T-helper 2 cell treated with Interferon-gamma antibody and Interleukin-4, amounts not matched to agents 100 ng/mL and 5 ng/mL, for 36 hours (primary cell): Measurements from ENCODE around the gene PKNOX2. TPM values are rescaled to one million over a fixed set of nuclear protein-coding genes. Genes with fewer than 3 reads are reported as not detected.

ENCODE experiments used
- intact Hi-C: fragments of 100-400 bp; cut with micrococcal nuclease; formaldehyde crosslinking; loops from one replicate; pipeline ENCODE4 v1.15.1; 2023
- total RNA-seq: library from RNA; stranded (reverse); gene quantifications from 2 replicates; pipeline ENCODE4 v1.2.3, GENCODE V29; 2022

Gene PKNOX2
- total RNA-seq, 1 donor from 2014 or later: not detected

DNA sequence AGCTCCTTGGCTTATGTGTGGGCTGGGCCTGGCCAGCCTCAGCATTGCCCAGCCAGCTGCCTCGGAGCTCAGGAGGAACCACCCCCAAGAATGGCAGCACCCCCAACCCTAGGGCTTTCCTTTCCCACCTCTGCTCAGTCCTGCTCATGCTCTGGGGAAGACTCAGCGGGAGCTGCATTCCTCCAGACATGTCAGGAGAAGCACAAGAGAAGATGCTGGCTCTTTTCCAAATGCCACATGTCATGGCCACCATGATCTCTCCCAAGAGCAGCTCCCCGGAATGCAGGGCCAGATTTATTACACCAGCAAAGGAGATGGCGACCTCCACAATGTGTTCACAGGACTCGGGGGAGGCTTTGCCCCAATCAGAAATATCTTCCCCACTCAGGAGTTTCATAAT is 143.7 kb downstream of the PKNOX2 start:
- intact Hi-C loops: no loop called here

DNA sequence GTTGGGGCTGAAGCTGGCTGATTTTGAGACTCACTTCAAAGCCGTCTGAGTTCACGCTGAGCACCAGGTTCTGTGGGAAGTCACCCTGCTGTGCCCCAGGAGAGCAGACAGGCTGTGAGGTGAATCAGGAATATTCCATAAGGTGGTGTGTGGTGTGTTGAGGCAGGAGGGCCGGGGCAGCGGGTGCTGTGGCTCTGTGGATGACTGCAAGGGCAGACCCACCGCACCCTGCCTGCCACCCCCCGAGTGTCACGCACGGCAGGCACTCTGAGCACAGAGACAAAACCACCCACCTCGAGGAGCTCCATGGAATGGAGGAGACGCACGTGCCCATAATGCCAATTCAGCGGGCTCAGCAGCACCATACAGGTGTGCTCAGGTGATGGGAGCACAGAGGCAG is 147.8 kb downstream of the PKNOX2 start:
- intact Hi-C loops: no loop called here

DNA sequence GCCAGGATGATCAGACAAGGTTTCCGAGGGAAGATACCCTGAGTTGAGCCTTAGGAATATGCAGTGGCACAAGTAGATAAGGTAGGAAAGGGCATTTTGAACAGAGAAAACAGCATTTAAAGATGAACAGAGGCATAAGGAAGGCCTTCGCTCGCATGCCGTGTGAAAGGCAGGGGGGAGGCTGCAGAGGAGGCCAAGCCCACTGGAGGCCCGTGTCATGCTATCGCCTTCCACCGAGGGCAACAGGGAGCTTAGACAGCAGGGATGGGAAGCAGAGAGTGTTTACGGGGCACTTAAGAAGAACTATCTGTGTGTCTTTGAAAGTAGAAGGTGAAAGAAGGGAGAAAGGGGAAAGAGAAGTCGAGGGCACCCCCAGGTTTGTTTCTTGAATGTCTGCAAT is 148.3 kb downstream of the PKNOX2 start:
- intact Hi-C loops: no loop called here

DNA sequence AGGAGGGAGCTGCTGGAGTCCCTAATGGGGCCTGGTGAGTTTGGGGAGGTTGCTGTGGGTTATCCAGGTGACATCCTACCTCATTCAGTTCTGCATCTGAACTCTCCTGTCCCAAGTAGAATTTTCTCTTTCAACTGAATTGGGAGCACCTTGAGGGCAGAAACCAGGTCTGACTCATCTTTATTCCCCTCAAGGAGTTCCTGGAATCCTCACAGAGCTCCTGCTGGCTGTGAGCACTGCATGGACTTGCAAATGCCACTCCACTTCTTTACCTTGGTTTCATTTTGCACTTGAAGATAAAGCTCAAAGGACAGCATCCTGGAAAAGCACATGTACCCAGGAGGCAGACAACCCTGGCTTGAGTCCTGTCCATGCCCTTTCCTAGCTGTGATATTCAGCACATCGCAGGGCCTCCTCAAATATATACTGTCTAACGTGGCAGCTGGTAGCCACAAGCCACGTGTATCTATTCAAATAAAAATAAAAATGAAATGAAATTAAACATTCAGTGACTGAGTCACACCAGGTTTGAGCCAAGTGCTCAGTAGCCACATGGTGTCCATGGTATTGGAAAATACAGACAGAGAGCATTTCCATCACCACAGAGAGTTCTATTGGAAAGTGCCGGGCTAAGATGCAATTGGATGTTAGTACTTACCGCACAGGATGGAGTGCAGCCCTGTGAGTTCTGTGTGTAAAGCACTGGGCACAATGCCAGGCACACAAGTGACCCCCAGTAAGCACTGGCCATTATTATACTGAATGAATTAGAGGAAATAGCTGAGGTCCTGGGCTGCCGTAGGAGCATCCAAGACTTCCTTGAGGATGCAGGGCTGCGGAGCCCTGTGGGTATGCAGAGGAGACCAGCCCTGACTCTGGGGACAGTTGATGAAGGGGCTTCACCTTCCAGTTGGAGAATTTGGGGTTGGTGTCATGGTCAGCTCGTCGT is 149.0 kb downstream of the PKNOX2 start:
- intact Hi-C loops: no loop called here

DNA sequence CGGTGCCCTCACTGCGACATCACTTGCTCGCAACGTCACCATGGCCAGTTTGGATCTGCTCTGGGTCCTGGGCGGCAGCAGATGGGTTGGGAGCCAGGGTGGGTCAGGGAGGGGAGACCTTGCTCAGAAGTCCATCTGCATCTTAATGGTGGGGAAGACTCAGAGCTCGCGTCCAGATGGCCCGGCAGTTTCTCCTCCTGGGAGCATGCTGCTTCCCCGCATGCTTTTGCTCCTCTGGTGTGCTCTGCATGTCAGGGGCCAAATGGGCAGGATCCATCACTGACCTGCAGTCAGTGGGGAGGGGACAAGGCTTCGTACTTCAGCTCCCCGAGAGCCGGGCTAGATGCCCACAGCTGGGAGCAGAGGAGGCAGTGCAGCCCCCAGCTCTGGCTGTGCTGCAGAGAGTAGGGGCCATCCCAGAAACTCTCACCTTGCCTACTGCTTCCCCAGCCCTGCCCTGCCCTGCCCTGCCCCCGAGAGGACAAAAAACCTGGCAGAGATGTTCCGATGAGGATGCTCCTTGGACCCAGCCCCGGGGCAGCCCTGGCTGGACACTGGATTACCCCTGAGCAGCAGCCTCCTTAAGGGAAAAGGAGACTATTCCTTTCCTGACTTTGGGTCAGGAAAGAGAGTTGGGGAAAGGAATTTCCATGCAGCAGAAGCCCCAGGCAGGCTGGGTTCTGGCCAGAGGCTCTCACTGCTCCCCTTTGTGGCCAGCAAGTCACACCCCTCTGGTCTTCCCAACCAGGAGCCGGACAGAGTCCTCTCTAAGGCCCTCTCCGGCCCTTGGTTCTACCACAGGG is 149.9 kb downstream of the PKNOX2 start:
- intact Hi-C loops: no loop called here

DNA sequence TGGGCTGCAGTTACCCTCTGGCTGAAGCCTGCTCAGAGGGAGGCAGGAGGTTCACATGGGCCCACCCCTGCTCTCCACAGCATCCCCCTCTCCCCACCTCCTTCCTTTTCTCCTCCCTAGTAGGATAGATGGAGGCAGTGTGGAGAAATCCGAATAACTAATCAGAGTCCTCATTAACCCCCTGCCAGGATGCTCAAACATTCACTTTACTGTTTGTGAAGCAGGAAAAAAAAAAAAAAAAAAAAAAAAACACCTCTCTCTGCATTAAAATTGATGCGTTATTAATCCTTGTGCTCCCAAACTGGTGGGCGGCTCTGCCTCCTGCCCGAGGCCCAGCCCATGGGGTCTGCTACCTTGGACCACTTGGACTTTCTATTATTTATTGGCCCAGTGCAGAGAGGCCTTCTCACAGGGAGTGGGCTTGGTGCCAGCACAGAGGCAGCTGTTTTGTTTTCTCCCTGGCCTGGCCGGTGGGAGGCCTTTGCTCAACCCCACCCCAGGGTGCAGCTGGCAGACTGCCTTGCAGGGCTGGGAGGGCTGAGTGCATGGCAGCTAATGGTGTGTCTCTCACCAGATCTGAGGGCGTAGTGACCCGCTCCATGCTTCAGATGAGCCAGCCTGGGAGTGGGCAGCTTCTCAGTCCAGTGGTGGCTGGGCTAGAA is 150.7 kb downstream of the PKNOX2 start:
- intact Hi-C loops: no loop called here

DNA sequence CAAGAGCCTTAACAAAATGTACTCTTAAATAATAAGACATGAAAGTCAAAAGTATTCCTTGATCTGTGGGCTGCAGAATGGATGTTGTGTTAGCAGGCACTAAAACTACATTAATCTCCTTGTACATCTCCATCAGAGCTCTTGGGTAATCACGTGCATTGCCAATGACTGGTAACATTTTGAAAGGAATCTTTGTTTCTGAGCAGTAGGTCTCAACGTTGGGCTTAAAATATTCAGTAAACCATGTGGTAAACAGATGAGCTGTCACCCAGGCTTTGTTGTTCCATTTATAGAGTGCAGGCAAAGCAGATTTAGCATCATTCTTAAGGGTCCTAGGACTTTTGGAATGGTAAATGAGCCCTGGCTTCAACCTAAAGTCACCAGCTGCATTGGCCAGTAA is 152.9 kb downstream of the PKNOX2 start:
- intact Hi-C loops: no loop called here

DNA sequence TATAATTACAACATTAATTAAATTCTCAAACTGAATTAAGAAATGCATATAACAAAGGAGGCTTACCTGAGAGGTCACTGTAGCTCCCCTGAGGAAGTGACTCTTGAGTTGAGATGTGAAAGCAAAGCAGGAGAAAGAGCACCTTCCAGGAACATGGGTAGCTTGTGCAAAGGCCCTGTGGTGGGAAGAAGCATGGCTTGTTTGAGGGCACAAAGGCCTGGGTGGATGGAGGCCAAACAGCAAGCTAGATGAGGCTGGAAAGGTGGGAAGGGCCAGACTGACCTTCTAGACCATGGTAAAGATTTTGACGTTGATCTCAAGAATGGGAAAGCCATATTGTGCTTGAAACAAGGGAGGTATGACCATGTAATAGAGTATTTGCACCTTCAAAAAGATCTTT is 155.1 kb downstream of the PKNOX2 start:
- intact Hi-C loops: no loop called here

DNA sequence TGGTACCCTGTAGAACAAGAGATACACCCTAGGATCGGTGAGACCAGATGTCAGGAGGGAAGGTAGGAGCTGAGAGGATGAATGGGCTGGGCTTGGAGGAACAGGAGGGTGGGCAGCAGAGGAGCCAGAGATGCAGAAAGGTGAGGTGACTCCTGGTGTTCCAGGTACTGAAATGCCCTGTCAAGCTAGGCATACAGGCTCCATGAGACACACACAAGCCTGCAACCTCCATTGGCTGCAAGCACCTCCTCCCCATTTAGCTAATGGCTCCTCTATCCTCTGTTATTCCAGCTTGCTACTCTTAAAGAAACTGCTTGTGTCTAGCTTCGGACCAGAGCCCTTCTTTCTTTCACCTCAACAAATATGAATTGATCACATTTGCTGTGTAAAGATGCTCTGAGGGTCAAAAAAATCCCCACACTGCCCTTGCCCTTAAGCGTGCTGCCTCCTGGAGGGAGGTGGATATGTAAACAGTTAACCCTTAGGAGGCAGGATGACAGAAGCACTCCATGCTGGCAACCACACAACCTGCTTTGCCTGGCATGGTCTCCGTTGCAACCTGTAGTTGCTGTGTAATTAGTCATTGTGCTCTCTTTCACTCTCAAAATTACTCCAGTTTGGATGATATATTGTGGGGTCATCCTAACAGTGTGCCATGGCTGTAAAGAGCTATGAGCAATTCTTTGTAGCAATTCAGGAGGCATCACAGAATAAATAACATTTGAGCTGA is 156.0 kb downstream of the PKNOX2 start:
- intact Hi-C loops: no loop called here

DNA sequence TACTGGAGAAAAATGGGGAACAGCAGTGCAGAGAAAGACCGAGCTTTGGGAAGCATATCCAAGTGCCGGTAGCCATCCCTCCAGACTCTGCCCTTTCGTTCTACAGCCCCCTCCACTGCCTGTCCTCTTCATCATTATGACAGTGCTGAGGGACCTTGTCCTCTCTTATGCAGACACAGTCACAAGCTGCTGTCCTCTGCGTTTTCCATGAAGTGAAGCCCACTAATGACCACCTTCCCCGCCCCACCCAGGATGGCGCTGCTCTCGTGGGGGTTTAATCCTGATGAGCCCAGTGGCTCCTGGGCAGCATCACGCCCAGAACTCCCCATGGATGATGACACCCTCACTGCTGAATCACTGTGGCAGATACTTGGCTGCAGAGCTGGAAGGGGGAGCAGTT is 157.7 kb downstream of the PKNOX2 start:
- intact Hi-C loops: no loop called here

DNA sequence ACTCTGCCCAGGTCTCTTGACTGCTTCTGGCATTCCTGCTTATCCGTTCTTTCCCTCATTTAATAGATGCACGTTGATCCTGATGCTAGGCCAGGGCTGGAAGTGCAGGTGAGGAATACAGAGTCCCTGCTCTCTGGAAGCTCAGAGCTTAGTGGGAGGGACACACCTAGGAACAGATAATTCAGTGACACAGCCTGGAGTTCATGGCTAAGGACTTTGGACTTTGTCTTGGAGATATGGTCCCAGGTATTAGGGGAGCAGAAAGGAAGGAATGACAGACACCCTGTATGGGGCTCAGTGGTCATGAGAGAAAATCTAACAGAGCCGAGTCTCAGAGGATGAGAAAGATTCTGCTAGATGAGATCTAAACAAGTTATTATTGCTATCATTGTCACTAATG is 160.6 kb downstream of the PKNOX2 start:
- intact Hi-C loops: no loop called here

DNA sequence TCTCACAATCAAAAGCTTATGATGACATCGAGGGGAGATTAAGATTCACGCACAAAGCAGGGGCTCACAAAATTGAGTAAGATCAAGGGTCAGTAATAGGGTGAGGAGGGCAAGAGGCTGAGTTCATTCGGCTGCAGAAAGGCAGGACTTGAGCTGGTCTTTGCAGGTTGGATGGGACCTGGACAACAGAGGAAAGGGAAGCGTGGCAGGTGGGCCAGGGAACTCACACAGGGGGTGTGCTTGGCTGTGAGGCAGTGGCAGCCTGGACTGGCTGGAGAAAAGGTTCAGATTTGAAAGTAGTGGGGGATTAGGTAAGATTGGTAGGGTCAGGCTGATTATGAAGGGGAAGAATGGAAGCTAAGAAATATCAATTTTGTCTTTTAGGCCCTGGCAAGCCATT is 161.6 kb downstream of the PKNOX2 start:
- intact Hi-C loops: no loop called here

DNA sequence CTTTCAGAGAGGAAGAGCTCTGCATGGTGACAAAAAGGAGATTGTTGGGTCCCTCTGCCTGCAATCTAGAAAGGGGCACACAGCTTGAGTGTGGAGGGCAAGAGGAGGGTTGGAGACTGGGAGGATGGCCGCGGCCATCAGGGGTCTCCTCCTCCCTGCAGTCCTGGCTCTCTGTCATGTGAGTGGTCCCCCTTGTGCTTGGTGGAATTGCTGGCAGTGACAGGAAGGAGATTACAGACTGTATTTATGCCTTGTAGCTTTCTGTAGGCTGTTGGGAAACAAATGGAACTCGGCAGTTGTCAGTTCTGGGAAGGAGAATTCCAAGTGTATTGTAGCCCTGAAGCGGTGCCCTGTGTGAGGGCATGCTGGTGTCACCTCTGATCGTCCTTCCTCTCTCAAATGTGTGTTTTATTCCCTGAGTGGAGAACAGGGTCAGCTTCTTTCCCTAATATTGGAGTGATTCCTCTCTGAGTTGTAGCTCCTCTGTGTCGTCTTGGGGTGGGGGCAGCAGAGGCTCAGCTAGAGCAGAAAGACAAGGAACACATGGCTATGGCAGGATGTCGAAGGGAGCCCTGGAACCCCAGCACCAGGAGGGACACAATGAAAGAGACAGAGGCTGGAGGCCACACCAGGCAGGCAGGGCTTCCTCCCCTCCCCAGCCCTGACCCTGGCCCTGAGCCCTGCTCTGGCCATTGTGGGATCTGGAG is 163.1 kb downstream of the PKNOX2 start:
- intact Hi-C loops: no loop called here

DNA sequence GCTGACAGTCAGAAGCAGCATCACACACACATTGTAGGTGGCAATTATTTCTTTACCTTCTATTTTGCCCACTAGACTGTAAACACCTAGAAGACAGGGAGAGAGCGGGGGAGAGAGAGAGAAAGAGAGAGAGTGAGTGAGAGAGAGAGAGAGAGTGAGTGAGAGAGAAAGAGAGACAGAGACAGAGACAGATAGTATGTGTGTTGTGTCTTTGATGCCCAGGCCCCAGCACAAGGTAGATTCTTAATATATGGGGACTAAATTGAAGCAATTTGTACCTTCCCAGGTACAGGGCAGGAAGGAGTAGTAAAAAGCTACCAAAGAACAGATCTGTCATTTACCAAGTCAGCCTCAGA is 163.7 kb downstream of the PKNOX2 start:
- intact Hi-C loops: no loop called here

DNA sequence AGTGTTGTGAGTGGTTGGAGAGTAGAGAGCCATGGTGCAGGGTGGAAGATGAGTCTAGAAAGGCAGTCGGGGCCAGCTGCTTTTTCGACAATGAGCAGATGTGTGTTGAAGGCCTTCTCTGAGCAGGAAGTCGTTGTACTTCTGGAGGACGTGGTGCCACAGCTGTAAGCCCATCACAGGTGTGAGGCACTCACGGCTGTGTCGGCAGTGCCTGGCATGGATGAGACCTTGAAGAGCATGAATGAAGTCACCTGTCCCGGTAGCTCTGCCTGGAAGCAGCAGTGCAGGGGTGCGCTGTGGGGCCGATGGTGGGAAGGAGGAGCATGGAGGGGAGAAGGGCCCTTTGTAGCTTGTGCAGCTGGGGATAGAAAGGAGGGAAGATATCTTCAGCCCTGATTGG is 165.2 kb downstream of the PKNOX2 start:
- intact Hi-C loops: no loop called here

DNA sequence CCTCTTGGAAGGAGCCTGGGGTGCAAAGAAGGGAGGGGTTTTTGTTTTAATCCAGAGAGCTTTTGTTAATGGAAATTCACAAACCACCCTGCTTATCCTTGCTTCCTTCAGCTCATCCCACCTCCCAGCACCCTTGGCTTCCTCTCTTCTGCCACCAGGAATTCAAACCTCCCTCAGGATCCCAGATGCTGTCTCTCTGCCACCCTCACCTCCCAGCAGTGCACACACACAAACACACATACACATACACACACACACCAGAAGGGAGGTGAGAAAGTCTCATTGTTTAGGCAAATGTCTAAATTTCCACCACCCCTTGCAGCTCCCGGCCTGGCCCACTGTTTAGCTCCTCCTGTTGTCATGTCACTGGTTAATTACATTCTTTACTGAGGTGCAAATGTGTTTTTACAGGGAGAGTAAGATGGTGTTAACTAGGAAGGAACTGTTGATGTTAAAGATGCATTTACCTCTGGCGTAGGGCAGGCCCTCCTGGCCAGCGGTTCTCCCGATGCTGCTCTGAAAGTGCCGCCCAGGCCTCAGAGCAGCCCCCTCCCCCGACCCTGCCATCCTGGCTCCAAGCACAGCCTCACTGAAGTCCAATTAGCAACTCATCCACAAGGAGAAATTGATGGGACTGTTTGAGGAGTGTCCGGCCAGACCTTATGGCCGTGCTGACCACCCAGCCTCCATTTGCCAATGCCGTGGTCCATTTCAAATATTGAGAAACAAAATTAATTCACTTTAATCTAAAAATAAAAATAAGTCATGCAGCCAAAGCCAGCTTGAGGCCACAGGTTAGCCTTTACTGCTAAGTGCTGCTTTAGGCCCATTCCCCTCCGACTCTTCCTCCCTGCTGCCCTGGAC is 166.1 kb downstream of the PKNOX2 start:
- intact Hi-C loops: no loop called here

DNA sequence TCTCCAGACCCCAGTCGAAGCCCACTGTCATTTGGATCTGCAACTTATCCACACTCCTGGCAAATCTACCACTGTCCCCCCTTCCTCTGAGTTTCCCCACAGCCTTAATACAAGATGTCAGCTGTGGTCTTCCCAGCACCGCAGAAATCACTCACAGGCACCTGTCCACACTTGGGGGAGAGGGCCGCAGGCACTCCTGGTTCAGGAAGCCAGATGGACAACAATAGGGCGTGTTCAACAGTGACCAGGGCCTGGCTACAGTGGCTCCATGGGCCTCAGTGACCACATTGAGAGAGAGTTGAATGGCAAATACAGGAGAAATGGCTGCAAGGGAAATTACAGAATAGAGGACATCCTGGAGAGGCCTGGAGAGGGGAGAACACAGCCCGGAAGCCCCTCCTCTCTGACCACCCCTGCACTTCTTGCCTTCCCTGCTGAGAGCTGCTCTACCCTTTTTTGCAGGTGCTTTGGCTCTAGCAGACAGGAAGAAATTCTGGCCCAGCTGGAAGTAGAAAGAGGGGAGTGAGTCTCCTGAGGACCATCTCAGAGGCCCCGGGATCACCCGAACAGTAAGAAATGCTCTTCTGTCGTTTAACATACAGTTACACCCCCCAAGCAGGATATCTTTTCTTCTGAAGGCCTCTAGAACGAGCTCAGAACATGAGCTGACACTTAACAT is 166.9 kb downstream of the PKNOX2 start:
- intact Hi-C loops: no loop called here

DNA sequence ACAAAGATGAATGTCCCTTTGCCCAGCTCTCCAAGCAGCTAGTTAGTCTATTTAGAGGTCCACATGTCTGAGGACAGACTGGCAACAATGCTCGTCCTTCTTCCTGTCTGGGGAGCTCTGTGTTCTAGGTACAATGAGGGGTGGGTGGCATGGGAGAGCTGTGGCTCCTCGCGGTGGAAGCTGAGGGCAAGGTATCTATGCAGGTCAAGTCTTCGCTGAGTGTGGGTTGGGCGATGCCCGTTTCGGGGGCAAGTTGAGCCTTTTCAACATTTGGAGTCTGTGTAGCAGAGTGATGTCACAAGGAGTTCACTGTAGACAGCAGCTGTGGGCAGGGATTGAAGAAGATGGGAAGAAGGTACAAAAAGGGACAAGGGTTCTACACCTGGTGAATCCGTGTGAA is 168.3 kb downstream of the PKNOX2 start:
- intact Hi-C loops: no loop called here

DNA sequence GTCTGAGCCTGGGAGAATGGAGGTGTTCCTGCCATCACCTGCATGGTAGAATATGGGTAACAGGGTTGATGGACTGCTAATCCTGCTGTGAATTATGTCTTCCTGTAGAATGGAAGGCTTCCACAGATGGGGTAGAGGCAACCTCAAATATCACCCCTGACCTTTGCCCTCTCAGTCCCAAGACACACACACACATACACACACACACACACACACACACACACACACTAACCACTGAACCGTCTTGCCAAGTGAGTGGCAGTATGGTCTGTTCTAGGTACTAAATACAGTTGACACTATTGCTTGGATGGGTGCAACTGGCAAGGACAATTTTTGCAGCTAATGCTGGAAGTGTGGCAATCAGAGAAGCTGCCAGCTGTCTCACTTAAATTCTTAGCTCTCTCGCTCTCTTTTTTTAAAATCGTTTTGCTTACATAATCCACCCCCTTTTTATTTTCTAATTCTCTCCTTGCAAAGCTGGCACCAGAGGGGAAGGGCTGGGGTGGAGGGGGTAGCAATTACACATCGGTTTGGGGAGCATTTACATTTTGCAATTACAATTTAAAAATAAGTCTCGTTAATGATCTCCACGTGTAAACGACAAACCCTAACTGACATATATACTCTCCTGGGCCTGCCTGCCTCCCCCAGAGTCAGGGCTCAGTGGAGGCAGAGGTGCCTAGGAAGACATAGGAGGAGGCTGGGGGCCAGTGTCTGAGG is 169.0 kb downstream of the PKNOX2 start:
- intact Hi-C loops: no loop called here
